ENCODE measurements around the gene AGAP1.

AGAP1 gene

DNA sequence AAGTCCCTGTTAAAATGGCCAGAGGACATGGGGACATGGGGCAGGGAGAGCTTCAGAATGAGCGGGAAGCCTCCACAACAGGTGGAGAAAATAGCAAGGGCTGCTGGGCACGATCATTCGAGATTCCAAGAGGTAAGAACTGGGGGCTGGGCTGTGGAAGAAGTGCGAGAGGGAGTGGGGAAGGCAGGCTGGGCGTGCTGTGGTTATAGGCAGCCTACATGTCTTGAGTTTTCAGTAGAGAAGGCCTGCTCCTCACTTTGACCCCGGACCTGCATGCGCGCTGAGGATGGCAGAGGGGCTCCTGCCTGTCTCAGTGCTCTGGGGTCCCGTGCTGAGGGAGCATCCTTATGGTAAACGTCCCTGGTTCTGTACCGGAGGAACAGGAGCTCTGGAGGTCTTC is 115.5 kb downstream of the AGAP1 start:
- DNase-seq (ENCODE audit: low spot score): no peak

DNA sequence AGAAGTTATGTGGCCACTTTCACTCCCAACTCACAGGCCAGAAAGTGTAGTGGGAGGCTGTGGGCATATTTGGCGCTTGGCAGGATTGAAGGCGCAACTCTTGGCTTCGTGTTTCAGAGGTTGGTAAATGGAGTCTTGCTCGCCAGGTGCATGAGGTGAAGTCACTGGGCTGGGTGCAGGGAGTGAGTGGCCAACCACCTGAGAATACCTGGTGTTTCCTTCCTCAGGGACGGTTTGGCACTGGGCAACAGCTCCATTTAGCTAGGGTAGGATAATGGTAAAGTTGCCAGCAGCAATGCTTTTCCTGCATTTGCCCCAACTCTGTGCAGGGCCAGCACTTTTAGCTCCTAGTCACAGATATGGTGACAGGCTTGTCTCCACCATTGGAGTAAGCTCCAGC is 115.9 kb downstream of the AGAP1 start:
- DNase-seq (ENCODE audit: low spot score): no peak

GRCh38 chr2:235610696-235611257 is 116.9 kb downstream of the AGAP1 start:
- no peak for DNase-seq (ENCODE audit: low spot score)

DNA sequence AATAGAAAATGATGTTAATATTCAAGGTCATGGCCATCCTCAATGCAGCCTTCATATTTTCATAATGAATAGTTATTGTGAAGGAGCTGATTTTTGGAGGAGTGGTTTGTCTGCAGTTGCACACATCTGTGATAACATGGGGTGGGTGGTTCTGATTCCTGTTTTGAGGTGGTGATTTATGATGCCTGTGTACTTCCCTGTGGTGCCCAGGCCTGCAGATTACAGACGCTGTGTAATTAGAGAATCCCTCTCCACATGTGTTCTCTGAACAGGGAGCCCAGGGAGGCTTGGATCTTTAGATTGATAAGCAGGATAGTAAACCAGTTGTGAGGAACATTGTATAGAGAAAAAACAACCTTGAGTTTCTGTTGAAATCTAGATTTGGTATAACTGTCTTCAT is 117.5 kb downstream of the AGAP1 start:
- no peak for DNase-seq (ENCODE audit: low spot score)

GRCh38 chr2:235611756-235612155 is 117.9 kb downstream of the AGAP1 start:
- DNase-seq (ENCODE audit: low spot score): no peak

GRCh38 chr2:235612181-235612950 is 118.5 kb downstream of the AGAP1 start:
- DNase-seq (ENCODE audit: low spot score): no peak

DNA sequence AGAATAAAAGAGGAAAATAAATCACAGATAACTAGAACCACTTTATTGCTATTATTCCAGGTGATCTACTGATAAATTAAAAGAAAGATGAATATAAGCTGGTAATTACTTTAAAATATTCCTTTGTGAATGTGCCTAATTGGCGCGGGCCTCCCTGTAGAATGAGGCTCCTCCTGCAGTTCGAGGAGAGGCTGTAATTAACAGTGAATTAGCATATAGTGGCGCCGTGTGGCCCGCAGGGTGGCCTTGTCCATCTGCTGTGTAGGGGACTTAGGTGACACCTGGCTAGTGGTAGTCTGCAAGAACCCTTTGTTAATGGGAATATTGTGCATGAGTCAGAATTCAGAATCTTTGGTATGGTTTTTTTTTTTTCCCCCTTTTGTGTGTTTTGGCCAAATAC is 119.8 kb downstream of the AGAP1 start:
- DNase-seq (ENCODE audit: low spot score): no peak

DNA sequence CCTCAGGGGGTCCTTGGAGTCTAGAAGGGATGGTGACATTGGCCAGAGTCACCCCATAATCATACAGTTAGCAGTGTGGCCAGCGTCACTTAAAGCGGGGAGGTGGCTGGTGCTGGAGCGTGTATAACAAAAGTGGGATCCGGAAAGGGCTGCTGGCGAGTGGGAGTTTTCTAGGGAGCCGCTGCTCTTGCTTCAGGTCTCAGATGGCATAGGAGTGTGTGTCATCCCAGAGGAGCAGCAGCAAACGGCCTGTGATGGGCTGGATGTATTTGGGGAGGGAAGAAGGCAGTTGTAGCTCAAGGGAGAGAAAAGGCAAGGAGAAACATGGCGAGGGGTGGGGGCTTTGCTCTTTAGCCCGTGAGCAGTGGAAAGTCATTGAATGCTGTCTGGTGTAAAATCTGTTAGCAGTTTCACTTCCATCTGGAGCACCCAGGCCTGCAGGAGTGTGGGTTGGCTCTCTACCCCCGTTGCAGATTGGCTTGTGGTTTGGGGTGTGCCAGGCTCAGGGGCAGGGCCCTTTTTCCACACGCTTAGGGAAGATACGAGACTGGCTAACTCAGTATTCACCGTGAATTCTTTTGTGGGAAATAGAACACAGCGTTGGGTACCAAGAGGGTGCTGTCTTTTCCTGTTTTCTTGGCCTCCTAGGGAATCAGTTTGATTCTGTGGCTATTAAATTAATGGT is 120.5 kb downstream of the AGAP1 start:
- DNase-seq (ENCODE audit: low spot score): no peak

DNA sequence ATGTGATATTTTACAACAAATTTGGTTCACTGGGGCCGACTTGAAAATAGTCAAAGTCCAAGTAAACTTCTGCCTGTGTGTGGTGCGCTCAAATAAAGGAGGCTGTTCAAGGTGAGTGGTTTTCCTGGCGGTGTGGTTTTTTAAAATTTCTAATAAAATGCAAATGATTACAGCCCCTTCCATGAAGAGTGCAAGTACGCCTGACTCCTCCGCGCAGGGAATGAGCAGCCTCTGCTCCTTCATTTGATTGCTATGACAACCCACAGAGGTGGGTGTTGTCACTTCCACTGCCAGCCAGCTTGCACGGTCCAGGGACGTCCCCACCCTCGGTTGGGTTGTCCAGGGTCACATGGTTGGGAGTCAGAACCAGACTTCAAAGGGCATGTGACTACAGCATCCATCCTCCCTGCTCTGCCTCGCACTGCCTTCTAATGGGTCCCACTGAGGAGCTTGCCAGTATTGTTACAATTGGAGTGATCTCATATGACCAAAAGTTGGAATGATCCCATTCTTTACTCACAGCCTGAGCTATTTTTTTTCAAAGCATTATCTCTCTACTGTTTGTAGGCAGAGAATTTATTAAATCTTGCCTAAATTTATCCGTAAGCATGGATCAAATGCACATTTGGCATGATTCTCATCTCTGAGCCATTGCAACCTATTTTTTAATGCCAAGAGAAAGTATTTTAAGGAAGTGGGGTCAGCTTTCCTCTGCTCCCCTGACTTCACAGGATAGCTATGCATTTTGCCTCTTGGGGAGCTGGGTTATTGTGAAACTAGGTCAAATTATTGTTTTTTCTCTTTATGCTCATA is 121.3 kb downstream of the AGAP1 start:
- DNase-seq (ENCODE audit: low spot score): peak; percentile 82

DNA sequence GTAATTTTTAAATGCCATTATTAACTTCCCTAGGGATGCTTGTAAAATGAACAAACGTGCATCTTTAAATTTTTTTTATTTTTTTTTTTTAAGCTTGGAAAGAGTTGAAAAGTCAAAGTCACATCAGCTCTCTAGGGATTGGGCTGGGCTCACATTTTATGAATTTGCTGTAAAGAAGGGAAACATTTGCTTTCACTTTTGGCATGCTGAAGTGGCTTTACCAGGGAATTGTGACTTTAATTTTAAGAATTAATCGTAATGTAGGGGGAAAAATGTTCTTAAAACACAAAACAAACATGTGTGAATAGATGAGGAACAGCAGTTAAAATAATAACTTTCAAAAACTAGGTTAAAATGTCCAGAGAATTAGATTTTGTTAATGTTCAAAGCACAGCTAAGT is 123.0 kb downstream of the AGAP1 start:
- no peak for DNase-seq (ENCODE audit: low spot score)

- no peak for DNase-seq (ENCODE audit: low spot score)
Observed at GRCh38 chr2:235618039-235618438, 124.2 kb downstream of the AGAP1 start.

- no peak for DNase-seq (ENCODE audit: low spot score)
Observed at GRCh38 chr2:235619544-235619943, 125.7 kb downstream of the AGAP1 start.

DNA sequence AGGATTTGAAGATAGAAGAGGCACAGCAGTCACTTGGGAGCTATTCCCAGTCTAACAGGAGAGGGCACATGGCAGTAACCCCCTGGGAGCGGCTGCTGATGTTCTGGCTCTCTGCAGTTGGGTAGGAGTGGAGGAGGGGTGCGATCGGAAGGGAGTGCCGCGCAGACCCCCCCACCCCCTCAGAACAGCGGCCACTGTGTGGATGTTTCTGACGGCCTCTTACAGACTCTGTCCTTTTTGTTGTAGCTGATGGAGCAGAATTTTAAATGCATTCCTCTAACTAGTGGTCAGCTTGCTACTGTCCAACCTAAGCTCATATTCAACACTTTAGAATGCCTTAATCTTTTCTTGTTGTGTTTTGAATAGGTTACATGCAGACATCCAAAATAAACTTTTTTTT is 127.9 kb downstream of the AGAP1 start:
- no peak for DNase-seq (ENCODE audit: low spot score)

DNA sequence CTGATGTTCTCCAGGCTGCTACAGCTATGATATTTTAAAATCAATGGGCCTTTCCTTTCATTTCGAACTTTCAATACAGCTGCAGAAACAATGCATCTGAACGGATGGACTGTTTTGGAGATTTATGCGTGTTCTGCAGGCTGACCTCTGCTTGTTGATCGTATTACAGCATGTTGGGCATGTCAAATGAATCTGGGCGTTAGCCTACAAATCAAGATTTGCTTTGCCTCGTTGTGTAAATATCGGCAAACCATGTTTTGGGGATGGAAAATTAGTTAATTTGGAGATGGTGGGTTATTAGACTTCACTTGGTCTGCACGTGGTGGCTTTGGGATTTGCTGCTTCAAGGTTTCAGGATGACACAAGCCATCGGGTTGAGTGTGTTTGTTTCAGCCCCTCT is 129.3 kb downstream of the AGAP1 start:
- no peak for DNase-seq (ENCODE audit: low spot score)

DNA sequence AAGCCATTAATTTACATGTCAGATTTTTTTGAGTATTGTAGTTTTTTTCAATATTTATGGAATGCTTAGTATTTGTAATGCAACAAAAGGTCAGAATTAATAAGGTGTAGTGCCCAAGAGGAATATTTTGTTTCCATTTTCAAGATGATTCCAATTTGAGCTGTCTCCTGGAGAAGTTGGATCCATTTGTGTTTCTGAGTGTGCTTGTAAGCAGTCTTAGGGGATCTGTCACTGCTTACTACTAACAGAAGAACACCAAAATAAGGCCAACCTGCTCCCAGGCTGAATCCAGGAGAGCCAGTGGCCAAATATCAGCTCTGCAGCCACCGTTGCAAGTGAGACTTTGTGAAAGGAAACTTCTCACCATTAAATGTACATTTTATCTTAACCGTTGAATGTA is 129.9 kb downstream of the AGAP1 start:
- DNase-seq (ENCODE audit: low spot score): no peak

DNA sequence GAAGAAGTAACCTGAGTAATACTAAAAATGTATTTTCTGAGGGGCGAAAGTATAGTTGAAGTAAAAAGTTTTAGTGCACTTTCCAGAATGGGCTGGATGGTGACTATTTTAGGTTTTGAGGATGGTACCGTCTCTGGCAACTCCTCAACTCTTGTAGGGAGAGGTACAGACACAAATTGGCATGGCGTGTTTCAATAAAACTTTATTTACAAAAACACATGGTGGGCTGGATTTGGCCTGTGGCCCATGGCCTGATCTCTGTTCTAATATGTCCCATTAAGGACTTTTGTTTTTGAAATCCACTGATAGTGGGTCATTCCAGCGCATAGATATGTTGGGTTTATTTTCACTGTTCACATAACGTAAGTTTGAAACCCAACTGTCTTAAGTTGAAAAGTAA is 132.8 kb downstream of the AGAP1 start:
- DNase-seq (ENCODE audit: low spot score): no peak

GRCh38 chr2:235627682-235628081 is 133.8 kb downstream of the AGAP1 start:
- no peak for DNase-seq (ENCODE audit: low spot score)

- DNase-seq (ENCODE audit: low spot score): no peak
Observed at GRCh38 chr2:235630718-235631296, 137.0 kb downstream of the AGAP1 start.

GRCh38 chr2:235634435-235635158 is 140.8 kb downstream of the AGAP1 start:
- no peak for DNase-seq (ENCODE audit: low spot score)

GRCh38 chr2:235636546-235636945 is 142.7 kb downstream of the AGAP1 start:
- DNase-seq (ENCODE audit: low spot score): no peak

- no peak for DNase-seq (ENCODE audit: low spot score)
Observed at GRCh38 chr2:235637896-235638295, 144.1 kb downstream of the AGAP1 start.

Measured in left forelimb (tissue), 1 donor.